PFSK-1 (cell line): Measurements from ENCODE around the gene CEP85L.

Experiments used
- FOXP2 ChIP-seq: optimal IDR thresholded peaks from 2 replicates; pipeline ENCODE3; 2011; ENCODE audit warnings: borderline replicate concordance, control low read depth, inconsistent platforms; ENCODE audit not compliant: insufficient read depth; ENCODE audit errors: extremely low read length, extremely low read depth
- POLR2AphosphoS5 ChIP-seq: IDR thresholded peaks from 2 replicates; pipeline ENCODE4 v1.6.1; 2012; ENCODE audit warnings: low read depth, mild to moderate bottlenecking, control low read depth, low read length, moderate library complexity
- REST ChIP-seq, 2 experiments: IDR thresholded peaks; 2 replicates each; pipeline versions ENCODE4 v1.6.1 to v1.8.0; 2011 to 2012; ENCODE audit warnings: low read depth in 2 of 2, low read length in 2 of 2, control low read depth in 1 of 2, inconsistent platforms in 1 of 2, mild to moderate bottlenecking in 1 of 2, moderate library complexity in 1 of 2; ENCODE audit not compliant: insufficient read depth in 1 of 2
- SIN3A ChIP-seq: IDR thresholded peaks from 2 replicates; pipeline ENCODE4 v1.6.1; 2012; ENCODE audit warnings: mild to moderate bottlenecking, low read length, moderate library complexity, borderline replicate concordance; ENCODE audit not compliant: insufficient read depth
- TAF1 ChIP-seq: IDR thresholded peaks from 2 replicates; pipeline ENCODE4 v1.6.1; 2012; ENCODE audit warnings: low read length, control low read depth, borderline replicate concordance; ENCODE audit not compliant: insufficient read depth

DNA sequence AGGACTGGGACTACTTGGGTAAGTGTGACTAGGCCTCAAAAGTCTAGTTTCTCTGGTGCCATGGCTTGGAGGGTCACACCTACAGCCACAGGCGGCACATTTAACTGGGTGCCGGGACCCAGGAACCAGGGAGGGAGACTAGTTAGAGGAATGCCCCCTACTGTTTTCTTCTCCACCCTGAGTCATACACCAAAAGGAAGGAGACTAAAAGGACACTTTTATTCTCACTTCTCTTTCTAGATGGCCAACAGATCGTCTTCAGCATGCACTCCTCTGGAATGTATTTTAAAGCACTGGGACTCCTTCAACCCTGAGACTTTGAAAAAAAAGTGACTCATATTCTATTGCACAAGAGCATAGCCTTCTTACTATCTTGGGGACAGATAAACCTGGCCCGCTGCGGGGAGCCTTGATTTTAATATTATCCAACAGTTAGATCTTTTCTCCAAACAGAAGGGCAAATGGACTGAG lies 69.9 kb downstream of the CEP85L start:
- no peak for TF ChIP-seq SIN3A
- TF ChIP-seq REST (IDR thresholded peaks at IDR 0.05; ENCODE audit: insufficient read depth in 1 of 2, low read depth in 2 of 2, low read length in 2 of 2) = no peak
- TF ChIP-seq POLR2AphosphoS5 = no peak
- no peak for TF ChIP-seq TAF1
- no peak for TF ChIP-seq FOXP2
